ENCODE measurements around the gene VILL. TPM values are rescaled to one million over a fixed set of nuclear protein-coding genes. Genes with fewer than 3 reads are reported as not detected.
"Not testable (repeated sequence)": the region's sequence is repeated elsewhere in the genome, so short reads cannot be mapped to it uniquely, and the experiment has no call there.

VILL gene
- total and polyA plus RNA-seq, 4 donors, result 3.9 to 37.1 (median 13.1) TPM

GRCh38 chr3:37987315-37987697, 3.3 kb upstream of the VILL start:
- H3K27me3 ChIP-seq (ENCODE audit: control insufficient read depth in 1 of 2, insufficient read depth in 2 of 2, low read length in 1 of 2), result no peaks in the 10 kb centered on the region
- intact Hi-C loops (cut with DNase I), result no loop called here
- H3K27ac ChIP-seq (ENCODE audit: low read depth in 1 of 2, low read length in 2 of 2), result no peak overlapping the region
- H3K4me3 ChIP-seq (ENCODE audit: low read length in 2 of 2), result no peak overlapping the region
- ATAC-seq (ENCODE audit: low FRiP score) (no peak), DNase-seq (peak in 1 of 2 donors; percentile 75)
- no peaks in the 10 kb centered on the region for H3K9me3 ChIP-seq (ENCODE audit: control insufficient read depth, low read length)
- 83 to 87% methylated on average over 2 of the region's 2 CpGs for WGBS, 2 donors
- no peaks in the 10 kb centered on the region for H3K4me1 ChIP-seq (ENCODE audit: control insufficient read depth in 1 of 2, insufficient read depth in 2 of 2, low read length in 2 of 2)
- H3K36me3 ChIP-seq (ENCODE audit: control insufficient read depth in 1 of 2, insufficient read depth in 2 of 2, low read length in 1 of 2), result peaks cover 0 to 2% of the 10 kb centered on the region in 2 donors

GRCh38 chr3:37987751-37988179, 2.8 kb upstream of the VILL start:
- peaks cover 0 to 2% of the 10 kb centered on the region in 2 donors for H3K36me3 ChIP-seq (ENCODE audit: control insufficient read depth in 1 of 2, insufficient read depth in 2 of 2, low read length in 1 of 2)
- DNase-seq, result peak in 1 of 2 donors; percentile 55
- no peak for ATAC-seq (ENCODE audit: low FRiP score)
- H3K27me3 ChIP-seq (ENCODE audit: control insufficient read depth in 1 of 2, insufficient read depth in 2 of 2, low read length in 1 of 2), result no peaks in the 10 kb centered on the region
- no peaks in the 10 kb centered on the region for H3K4me1 ChIP-seq (ENCODE audit: control insufficient read depth in 1 of 2, insufficient read depth in 2 of 2, low read length in 2 of 2)
- no peak overlapping the region for H3K4me3 ChIP-seq (ENCODE audit: low read length in 2 of 2)
- no peak overlapping the region for H3K27ac ChIP-seq (ENCODE audit: low read depth in 1 of 2, low read length in 2 of 2)
- no peaks in the 10 kb centered on the region for H3K9me3 ChIP-seq (ENCODE audit: control insufficient read depth, low read length)
- 87 to 92% methylated on average over 7 of the region's 7 CpGs for WGBS, 2 donors
- intact Hi-C loops (cut with DNase I), result no loop called here

- intact Hi-C loops (cut with DNase I); H3K4me1 ChIP-seq (ENCODE audit: control insufficient read depth in 1 of 2, insufficient read depth in 2 of 2, low read length in 2 of 2); DNase-seq; H3K9me3 ChIP-seq (ENCODE audit: control insufficient read depth, low read length); H3K27me3 ChIP-seq (ENCODE audit: control insufficient read depth in 1 of 2, insufficient read depth in 2 of 2, low read length in 1 of 2); H3K36me3 ChIP-seq (ENCODE audit: control insufficient read depth in 1 of 2, insufficient read depth in 2 of 2, low read length in 1 of 2); H3K27ac ChIP-seq (ENCODE audit: low read depth in 1 of 2, low read length in 2 of 2); ATAC-seq (ENCODE audit: low FRiP score); H3K4me3 ChIP-seq (ENCODE audit: low read length in 2 of 2): not testable (repeated sequence)
- 94% methylated on average over 10 of the region's 10 CpGs for WGBS, 2 donors
These were observed 2.2 kb upstream of the VILL start for GRCh38 chr3:37988376-37988775.

GRCh38 chr3:37988931-37989525, 1.6 kb upstream of the VILL start:
- no peaks in the 10 kb centered on the region for H3K27me3 ChIP-seq (ENCODE audit: control insufficient read depth in 1 of 2, insufficient read depth in 2 of 2, low read length in 1 of 2)
- intact Hi-C loops (cut with DNase I), result no loop called here
- ATAC-seq (ENCODE audit: low FRiP score) (no peak), DNase-seq (peak in 1 of 2 donors; percentile 34)
- 86 to 88% methylated on average over 15 of the region's 15 CpGs for WGBS, 2 donors
- no peak overlapping the region for H3K4me3 ChIP-seq (ENCODE audit: low read length in 2 of 2)
- H3K36me3 ChIP-seq (ENCODE audit: control insufficient read depth in 1 of 2, insufficient read depth in 2 of 2, low read length in 1 of 2), result no peaks in the 10 kb centered on the region
- no peak overlapping the region for H3K27ac ChIP-seq (ENCODE audit: low read depth in 1 of 2, low read length in 2 of 2)
- H3K4me1 ChIP-seq (ENCODE audit: control insufficient read depth in 1 of 2, insufficient read depth in 2 of 2, low read length in 2 of 2), result no peaks in the 10 kb centered on the region
- no peaks in the 10 kb centered on the region for H3K9me3 ChIP-seq (ENCODE audit: control insufficient read depth, low read length)

- H3K9me3 ChIP-seq (ENCODE audit: control insufficient read depth, low read length), result no peaks in the 10 kb centered on the region
- H3K4me1 ChIP-seq (ENCODE audit: control insufficient read depth in 1 of 2, insufficient read depth in 2 of 2, low read length in 2 of 2), result no peaks in the 10 kb centered on the region
- DNase-seq (peak in 1 of 2 donors; percentile 32), ATAC-seq (ENCODE audit: low FRiP score) (no peak)
- WGBS, 2 donors, result 92 to 96% methylated on average over 7 of the region's 7 CpGs
- intact Hi-C loops (cut with DNase I), result no loop called here
- H3K27me3 ChIP-seq (ENCODE audit: control insufficient read depth in 1 of 2, insufficient read depth in 2 of 2, low read length in 1 of 2), result no peaks in the 10 kb centered on the region
- no peaks in the 10 kb centered on the region for H3K36me3 ChIP-seq (ENCODE audit: control insufficient read depth in 1 of 2, insufficient read depth in 2 of 2, low read length in 1 of 2)
- H3K27ac ChIP-seq (ENCODE audit: low read depth in 1 of 2, low read length in 2 of 2), result no peak overlapping the region
- no peak overlapping the region for H3K4me3 ChIP-seq (ENCODE audit: low read length in 2 of 2)
These were observed 635 bp upstream of the VILL start for GRCh38 chr3:37989821-37990480.

- no peak for DNase-seq
- Histone ChIP-seq H3K4me1 (ENCODE audit: control insufficient read depth in 1 of 2, insufficient read depth in 2 of 2, low read length in 2 of 2) (no peaks in the 10 kb centered on the region), H3K27me3 (ENCODE audit: control insufficient read depth in 1 of 2, insufficient read depth in 2 of 2, low read length in 1 of 2) (no peaks in the 10 kb centered on the region), H3K36me3 (ENCODE audit: control insufficient read depth in 1 of 2, insufficient read depth in 2 of 2, low read length in 1 of 2) (no peaks in the 10 kb centered on the region), H3K27ac (ENCODE audit: low read depth in 1 of 2, low read length in 2 of 2) (no peak overlapping the region), H3K9me3 (ENCODE audit: control insufficient read depth, low read length) (no peaks in the 10 kb centered on the region), H3K4me3 (ENCODE audit: low read length in 2 of 2) (no peak overlapping the region)
- ATAC-seq (ENCODE audit: low FRiP score), result no peak
- 56 to 59% methylated on average over 6 of the region's 6 CpGs for WGBS, 2 donors
- intact Hi-C loops (cut with DNase I), result no loop called here
These were observed 523 bp downstream of the VILL start for GRCh38 chr3:37991109-37991508.

GRCh38 chr3:37991823-37992222, 1.2 kb downstream of the VILL start:
- Histone ChIP-seq H3K36me3 (ENCODE audit: control insufficient read depth in 1 of 2, insufficient read depth in 2 of 2, low read length in 1 of 2) (no peaks in the 10 kb centered on the region), H3K27me3 (ENCODE audit: control insufficient read depth in 1 of 2, insufficient read depth in 2 of 2, low read length in 1 of 2) (no peaks in the 10 kb centered on the region), H3K27ac (ENCODE audit: low read depth in 1 of 2, low read length in 2 of 2) (no peak overlapping the region), H3K4me3 (ENCODE audit: low read length in 2 of 2) (no peak overlapping the region), H3K9me3 (ENCODE audit: control insufficient read depth, low read length) (no peaks in the 10 kb centered on the region), H3K4me1 (ENCODE audit: control insufficient read depth in 1 of 2, insufficient read depth in 2 of 2, low read length in 2 of 2) (no peaks in the 10 kb centered on the region)
- intact Hi-C loops (cut with DNase I), result no loop called here
- ATAC-seq (ENCODE audit: low FRiP score), result no peak
- peak in 1 of 2 donors; percentile 45 for DNase-seq
- WGBS, 2 donors, result 80 to 91% methylated on average over 7 of the region's 7 CpGs

GRCh38 chr3:37992271-37993066, 1.9 kb downstream of the VILL start:
- Histone ChIP-seq H3K4me1 (ENCODE audit: control insufficient read depth in 1 of 2, insufficient read depth in 2 of 2, low read length in 2 of 2) (no peaks in the 10 kb centered on the region), H3K27me3 (ENCODE audit: control insufficient read depth in 1 of 2, insufficient read depth in 2 of 2, low read length in 1 of 2) (no peaks in the 10 kb centered on the region), H3K27ac (ENCODE audit: low read depth in 1 of 2, low read length in 2 of 2) (no peak overlapping the region), H3K36me3 (ENCODE audit: control insufficient read depth in 1 of 2, insufficient read depth in 2 of 2, low read length in 1 of 2) (no peaks in the 10 kb centered on the region), H3K4me3 (ENCODE audit: low read length in 2 of 2) (no peak overlapping the region), H3K9me3 (ENCODE audit: control insufficient read depth, low read length) (no peaks in the 10 kb centered on the region)
- DNase-seq (peak in 1 of 2 donors; percentile 47), ATAC-seq (ENCODE audit: low FRiP score) (no peak)
- 85 to 91% methylated on average over 9 of the region's 9 CpGs for WGBS, 2 donors
- intact Hi-C loops (cut with DNase I), result no loop called here

Measured in aorta (tissue), 5 donors.